GM21390 (cell line): ENCODE results near the gene MYMX.
A peak's percentile ranks its signal among the peaks of the same experiment; 100 is the strongest.
"Not testable (repeated sequence)": the region's sequence is repeated elsewhere in the genome, so short reads cannot be mapped to it uniquely, and the experiment has no call there.

Source experiments
- ATAC-seq: cut with Tn5 transposase; IDR thresholded peaks from one replicate; pipeline ENCODE4 v1.9.1; 2021; ENCODE audit not compliant: unreplicated experiment

MYMX gene

DNA sequence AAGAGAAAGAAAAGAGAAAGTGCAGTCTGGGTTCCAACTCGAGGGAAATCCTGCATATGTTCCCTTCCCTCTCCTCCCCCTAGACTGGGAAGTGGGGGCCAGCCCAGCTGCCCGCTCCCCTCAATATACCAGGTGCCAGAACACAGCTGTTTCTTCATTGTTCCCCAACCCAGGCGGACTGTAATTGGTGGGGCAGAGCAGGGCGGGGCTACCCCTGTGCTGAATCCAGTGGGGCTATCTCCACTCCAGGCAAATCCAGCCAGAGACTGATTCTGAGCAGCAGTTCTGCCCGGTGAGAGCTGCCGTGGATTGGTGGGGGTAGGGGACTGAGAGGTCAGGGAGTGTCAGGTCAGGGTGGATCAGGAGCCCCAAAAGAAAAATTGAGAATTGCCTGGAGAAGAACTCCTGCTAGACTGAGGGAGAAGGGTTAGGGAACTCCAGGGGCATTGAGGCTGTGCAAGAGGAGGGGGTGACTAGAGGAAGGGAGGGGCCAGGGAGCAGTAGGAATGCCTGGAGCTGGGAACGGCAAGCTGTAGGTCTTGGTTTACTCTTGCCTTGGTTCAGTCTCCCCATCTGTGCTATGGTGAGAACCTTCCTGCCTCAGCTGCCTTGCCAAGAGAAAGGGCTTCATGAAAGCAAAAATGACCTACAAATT, at the start of gene MYMX:
MYMX (plus strand) TSS at position 250 of the 655 bp plus-strand sequence. CDS start 546 bp downstream, outside the sequence.
- no peak for ATAC-seq

DNA sequence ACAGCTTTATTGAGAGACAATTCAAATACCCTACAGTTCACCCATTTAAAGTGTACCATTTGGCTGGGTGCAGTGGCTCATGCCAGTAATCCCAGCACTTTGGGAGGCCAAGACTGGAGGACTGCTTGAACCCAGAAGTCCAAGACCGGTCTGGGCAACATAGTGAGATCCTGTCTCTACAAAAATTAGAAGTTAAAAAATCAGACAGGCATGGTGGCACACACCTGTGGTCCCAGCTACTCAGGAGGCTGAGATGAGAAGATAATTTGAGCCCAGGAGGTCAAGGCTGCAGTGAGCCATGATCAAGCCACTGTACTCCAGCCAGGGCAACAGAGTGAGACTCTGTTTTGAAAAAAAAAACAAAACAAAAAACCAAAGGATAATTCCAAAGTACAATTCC, 49.2 kb upstream of the MYMX start:
- ATAC-seq: no peak

DNA sequence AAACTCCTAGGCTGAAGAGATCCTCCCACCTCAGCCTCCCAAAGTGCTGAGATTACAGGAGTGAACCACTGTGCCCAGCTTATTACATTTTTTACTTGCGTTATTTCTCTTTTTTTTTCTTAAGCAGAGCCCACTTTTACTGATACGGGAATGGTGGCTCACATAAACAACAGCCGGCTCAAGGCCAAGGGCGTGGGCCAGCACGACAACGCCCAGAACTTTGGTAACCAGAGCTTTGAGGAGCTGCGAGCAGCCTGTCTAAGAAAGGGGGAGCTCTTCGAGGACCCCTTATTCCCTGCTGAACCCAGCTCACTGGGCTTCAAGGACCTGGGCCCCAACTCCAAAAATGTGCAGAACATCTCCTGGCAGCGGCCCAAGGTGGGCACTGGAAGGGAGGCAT, 47.6 kb upstream of the MYMX start:
- ATAC-seq: no peak

DNA sequence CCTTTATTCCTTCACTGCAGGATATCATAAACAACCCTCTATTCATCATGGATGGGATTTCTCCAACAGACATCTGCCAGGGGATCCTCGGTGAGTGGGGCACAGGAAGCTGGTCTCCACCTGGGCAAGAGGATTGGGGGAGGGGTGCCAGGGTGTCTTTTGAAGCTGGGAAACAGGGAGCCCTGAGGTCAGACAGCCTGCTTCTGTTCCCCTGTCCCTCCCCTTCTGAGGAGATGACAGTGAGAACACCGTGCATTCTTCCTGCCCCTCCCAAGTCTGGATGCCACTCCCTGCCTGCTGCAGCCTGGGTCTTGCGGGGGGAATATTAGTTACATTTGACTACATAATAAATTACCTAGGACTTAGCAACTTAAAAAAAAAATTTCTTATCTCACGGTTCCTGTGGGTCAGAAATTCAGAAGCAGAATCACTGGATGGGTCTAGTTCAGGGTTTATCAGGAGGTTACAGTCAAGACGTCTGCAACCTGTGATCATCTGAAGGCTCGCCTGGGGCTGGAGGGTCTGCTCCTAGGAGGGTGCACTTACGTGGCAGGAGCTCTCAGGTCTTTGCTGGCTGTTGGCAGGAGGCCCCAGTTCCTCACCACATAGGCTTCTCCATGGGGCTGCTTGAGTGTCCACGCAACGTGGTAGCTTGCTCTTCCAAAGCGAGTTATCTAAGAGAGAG, 46.7 kb upstream of the MYMX start:
- no peak for ATAC-seq

DNA sequence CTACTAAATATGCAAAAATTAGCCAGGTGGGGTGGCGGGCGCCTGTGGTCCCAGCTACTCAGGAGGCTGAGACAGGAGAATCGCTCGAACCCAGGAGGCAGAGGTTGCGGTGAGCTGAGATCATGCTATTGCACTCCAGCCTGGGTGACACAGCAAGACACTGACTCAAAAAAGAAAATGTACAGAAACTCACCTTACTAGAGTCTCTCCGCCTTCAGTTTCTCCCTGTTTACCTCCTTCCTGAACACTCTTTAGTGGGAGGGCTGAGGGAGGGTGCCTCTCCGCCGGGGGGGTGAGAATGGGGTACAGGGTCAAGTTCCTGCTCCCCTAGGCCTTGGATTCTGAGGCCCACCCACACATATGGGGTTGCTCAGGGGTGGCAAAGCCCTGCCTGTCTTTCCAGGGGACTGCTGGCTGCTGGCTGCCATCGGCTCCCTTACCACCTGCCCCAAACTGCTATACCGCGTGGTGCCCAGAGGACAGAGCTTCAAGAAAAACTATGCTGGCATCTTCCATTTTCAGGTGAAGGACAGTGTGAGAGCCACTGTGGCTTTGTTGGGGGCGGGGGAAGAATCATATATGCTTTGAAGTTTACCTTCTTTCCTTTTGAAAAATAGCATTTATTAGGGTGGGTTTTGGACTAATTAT, 44.7 kb upstream of the MYMX start:
- no peak for ATAC-seq

DNA sequence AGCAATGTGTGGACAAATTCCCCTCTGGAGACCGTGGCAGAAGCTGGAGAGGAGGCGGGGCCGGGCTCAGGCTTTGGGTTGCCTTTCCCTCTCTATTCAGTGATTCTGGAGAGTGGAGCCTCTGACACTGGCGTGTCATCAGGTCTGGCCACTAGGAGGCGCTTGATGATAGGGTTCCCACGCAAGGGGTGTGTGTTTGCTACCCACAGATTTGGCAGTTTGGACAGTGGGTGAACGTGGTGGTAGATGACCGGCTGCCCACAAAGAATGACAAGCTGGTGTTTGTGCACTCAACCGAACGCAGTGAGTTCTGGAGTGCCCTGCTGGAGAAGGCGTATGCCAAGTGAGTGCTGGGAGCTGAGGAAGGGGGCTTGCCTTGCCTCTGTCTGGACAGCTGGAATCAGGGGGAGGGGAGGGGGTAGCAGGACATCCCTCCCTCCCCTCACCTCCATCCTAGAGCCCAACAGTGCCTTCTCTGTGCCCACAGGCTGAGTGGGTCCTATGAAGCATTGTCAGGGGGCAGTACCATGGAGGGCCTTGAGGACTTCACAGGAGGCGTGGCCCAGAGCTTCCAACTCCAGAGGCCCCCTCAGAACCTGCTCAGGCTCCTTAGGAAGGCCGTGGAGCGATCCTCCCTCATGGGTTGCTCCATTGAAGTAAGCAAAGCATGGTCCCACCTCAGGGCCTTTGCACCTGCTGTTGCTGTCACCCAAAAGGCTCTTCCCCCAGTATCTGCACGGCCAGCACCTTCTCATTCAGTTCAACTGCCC, 43.8 kb upstream of the MYMX start:
- peak; percentile 71 for ATAC-seq

DNA sequence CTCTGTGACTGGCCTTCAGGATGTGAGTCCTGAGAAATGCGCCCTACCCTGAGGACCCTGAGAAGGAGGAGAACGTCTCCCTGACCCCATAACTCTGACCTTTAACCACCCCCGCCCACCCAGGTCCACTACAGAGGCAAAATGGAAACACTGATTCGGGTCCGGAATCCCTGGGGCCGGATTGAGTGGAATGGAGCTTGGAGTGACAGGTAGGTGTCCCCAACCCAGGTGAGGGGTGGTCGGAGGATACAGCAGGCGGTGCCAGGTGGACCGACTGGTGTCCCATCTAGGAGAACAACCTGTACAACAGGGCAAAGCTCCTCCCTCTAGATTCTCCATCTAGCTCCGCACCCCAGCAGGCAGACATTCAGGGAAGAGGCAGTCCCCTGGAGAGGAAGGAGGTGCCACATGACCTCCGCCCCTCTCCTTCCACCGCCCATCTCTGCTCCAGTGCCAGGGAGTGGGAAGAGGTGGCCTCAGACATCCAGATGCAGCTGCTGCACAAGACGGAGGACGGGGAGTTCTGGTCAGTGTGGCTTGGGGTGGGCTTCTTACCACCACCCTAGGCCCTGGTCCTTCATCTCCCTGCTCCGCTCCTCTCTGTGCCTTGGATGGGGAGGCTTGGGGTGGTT, 40.5 kb upstream of the MYMX start:
- no peak for ATAC-seq

DNA sequence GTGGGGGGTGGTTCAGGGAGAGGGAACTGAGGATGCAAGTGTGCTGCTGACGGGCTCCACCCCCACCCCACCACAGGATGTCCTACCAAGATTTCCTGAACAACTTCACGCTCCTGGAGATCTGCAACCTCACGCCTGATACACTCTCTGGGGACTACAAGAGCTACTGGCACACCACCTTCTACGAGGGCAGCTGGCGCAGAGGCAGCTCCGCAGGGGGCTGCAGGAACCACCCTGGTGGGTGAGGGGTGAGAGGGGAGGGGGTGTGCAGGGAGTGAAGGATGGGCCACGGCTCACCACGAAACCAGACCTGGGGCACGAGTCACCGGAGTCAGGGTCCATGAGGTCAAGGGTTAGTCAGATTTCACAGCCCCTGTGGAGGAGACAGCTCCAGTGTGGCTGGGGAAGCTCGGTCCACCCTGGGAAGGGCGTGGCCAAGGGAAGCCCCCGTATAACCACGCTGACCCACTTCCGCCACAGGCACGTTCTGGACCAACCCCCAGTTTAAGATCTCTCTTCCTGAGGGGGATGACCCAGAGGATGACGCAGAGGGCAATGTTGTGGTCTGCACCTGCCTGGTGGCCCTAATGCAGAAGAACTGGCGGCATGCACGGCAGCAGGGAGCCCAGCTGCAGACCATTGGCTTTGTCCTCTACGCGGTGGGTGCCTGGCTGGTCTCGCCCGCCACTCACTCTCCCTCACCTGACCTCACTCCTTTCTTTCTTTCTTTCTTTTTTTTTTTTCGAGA, 39.8 kb upstream of the MYMX start:
- no peak for ATAC-seq

DNA sequence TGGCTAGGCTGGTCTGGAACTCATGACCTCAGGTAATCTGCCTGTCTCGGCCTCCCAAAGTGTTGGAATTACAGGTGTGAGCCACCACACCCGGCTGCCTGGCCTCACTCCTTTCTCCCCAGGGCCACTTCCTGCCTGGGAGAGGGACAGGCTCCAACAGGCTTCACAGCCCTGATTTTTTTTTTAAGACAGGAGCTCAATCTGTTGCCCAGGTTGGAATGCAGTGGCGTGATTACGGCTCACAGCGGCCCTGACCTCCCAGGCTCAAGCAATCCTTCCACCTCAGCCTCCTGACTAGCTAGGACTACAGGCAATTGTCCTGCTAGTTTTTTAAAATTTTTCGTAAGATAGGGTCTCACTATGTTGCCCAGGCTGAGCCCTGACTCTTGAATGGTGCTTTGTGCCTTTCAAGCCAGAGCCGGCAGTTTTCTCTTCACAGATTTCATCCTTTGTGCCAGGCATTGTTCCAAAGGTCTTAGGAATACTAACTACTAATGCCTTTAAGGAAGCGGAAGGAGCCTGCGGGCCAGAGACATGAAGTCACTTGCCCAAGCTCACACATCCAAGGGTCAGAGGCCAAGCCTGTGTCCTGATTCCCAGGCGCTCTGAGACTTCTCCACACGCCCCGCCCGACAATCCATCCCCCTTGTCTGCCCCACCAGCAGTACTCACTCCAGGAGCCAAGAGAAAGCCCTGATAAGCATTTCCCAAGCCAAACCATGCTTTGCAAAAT, 38.9 kb upstream of the MYMX start:
- no peak for ATAC-seq

DNA sequence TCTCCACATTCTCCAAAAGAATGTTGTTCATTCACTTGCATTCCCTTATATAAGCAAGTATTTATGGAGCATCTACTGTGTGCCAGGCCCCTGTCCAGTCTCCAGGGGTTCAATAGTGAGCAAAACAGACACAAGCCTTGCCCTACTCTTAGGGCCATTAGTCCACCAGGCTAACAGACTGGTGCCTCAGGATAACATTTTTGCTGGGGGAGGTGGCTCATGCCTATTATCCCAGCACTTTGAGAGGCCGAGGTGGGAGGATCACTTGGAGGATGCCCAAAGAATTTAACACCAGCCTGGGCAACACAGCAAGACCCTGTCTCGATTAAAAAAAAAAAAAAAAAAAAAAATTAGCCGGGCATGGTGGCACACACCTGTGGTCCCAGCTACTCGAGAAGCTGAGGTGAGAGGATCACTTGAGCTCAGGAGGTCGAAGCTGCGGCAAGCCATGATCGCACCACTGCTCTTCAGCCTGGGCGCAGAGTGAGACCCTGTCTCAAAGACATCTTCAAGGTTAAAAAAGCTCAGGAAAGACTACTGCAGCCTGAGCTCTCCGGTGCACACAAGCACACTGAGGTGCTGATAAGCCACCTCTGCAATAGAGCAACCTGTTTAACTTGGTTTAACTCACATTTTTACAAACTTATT, 38.2 kb upstream of the MYMX start:
- ATAC-seq: no peak

DNA sequence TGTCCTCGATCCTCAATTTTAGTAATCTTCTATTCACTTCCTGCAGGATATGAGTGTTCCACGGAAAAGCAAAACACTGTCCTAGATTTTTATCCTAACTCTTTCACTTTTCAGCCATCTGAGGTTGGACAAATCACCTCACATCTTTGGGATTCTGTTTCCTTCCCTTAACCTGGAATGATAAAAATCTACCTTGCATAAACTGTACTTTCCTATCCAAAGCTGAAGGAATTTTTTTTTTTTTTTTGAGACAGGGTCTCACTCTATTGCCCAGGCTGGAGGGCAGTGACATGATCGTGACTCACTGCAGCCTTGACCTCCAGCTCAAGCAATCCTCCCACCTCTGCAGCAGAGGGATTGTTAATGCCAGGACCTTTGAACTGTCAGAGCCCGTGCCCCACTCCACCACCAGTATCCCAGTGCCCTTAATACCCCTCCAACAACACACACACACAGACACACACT, 37.6 kb upstream of the MYMX start:
- no peak for ATAC-seq

DNA sequence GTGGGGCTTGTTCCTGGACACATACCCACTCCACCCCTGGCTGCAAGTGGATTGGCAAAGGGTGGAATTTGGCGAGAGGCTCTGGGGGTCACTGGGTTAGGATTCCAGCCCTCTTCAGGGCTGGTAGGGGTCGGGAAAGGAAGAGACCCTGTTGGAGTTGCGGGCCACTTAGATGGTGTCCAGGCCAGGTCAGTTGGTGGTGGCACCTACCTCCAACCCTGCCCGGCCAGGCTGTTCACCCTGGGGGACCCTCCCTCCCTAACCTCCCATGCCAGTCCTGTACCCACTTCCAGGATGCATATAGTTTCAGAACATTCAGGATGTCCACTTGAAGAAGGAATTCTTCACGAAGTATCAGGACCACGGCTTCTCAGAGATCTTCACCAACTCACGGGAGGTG, 37.1 kb upstream of the MYMX start:
- no peak for ATAC-seq

DNA sequence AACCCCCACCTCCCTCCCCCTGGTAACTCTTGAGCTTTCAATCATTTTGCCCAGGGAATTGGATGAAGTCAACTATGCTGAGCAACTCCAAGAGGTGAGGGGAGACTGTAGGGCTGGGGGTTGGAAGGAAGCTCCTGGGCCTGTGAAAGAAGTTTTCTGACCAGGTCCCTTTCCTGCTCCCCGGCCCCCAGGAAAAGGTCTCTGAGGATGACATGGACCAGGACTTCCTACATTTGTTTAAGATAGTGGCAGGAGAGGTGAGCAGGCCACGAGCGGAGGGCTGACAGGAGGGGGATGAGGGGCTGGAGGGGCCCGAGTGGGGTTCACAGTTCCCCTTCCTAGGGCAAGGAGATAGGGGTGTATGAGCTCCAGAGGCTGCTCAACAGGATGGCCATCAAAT, 36.3 kb upstream of the MYMX start:
- ATAC-seq: no peak

DNA sequence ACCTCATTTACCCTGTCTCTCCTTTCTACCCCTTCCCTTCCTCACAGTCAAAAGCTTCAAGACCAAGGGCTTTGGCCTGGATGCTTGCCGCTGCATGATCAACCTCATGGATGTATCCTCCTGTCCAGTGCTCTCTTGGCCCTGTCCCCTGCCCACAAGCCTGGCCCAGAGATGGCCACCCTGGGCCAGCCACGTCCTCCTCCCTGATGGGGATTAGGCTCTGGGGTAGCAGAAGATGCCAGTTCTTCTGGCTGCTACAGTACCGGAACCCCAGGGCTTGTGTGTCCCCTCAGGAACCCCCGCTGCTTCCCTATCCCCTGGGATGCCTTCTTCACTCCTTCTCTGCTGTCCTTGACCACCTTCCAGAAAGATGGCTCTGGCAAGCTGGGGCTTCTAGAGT, 35.8 kb upstream of the MYMX start:
- no peak for ATAC-seq

DNA sequence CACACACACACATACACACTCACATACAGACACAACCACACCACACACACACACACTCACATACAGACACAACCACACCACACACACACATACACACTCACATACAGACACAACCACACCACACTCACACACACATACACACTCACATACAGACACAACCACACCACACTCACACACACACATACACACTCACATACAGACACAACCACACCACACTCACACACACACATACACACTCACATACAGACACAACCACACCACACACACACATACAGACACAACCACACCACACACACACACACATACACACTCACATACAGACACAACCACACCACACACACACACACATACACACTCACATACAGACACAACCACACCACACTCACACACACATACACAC, 34.9 kb upstream of the MYMX start:
- ATAC-seq: not testable (repeated sequence)

DNA sequence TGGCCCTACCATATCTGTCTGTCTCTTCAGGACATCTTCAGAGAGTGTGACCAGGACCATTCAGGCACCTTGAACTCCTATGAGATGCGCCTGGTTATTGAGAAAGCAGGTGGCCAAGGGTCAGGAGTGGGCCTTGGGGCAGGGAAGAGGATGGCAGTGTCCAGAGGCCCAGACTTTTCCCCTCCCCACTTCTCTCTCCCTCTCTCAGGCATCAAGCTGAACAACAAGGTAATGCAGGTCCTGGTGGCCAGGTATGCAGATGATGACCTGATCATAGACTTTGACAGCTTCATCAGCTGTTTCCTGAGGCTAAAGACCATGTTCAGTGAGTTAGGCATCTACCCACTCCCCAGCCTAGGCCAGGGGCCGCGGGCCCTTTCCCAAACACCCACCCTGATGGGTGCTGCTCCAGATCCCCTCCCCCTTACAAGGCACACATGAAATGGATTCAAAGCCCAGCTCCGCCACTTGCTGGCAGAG, 33.8 kb upstream of the MYMX start:
- no peak for ATAC-seq

DNA sequence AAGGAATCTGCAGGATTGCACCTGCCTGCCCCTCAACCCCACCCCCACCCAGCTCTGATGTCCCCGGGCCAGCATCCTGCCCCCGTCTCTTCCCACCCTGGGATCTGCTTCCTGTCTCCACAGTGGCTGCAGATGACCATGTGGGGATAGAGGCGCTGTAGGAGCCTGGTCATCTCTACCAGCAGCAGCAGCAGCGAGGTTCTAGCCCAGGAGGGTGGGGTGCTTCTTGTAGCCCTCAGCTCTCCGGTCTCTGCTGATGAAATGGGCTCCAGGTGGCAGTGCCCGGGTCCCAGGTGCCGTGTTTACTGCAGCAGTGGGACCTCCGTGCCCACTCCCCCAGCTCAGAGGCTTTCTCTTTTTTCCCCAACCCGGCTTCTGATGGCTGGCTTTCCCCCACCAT, 32.9 kb upstream of the MYMX start:
- no peak for ATAC-seq

DNA sequence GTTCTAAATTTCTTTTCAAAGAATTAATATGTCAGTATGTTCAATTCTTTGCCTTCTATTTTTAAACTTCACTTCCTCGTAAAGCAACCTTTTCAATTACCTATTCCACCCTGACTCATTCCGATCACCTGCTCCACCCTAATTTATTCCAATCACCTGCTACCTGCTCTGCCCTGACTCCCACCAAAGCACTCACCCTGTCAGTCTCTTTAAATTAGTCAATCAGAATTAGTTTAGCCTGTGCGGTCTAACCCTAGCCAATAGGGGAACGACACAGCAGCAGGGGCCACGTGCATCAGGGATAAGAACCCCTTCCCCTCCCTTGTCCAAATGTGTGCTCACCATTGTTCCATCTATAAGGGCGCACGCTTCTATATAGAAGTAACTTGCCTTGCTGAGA, 31.4 kb upstream of the MYMX start:
- ATAC-seq: not testable (repeated sequence)
